DND-41 (cell line): Measurements from ENCODE around the gene MPL.

Experiments used
- ATAC-seq: fragments of 200-7000 bp; cut with Tn5 transposase; 3 replicates; pipeline ENCODE4 v1.9.1; 2021; ENCODE audit warnings: low read depth; ENCODE audit not compliant: insufficient read depth
- DNase-seq: peaks from one replicate; pipeline ENCODE4 v3.0.0-alpha.2; 2020
- H2AFZ ChIP-seq: 2 replicates; pipeline ENCODE4 v1.6.0; 2012; ENCODE audit warnings: low read depth, low read length
- H3K27ac ChIP-seq: 2 replicates; pipeline ENCODE4 v1.5.1; 2012; ENCODE audit warnings: low read length, inconsistent platforms
- H3K27me3 ChIP-seq: fragments of 200-600 bp; sonication (generic); 2 replicates; pipeline ENCODE4 v1.6.0; 2012; ENCODE audit warnings: low read length, mild to moderate bottlenecking, inconsistent platforms; ENCODE audit not compliant: insufficient read depth, poor library complexity
- H3K36me3 ChIP-seq: 2 replicates; pipeline ENCODE4 v1.5.1; 2012; ENCODE audit warnings: low read length, inconsistent platforms; ENCODE audit not compliant: insufficient read depth
- H3K4me1 ChIP-seq: 2 replicates; pipeline ENCODE4 v1.5.1; 2012; ENCODE audit warnings: mild to moderate bottlenecking, low read length; ENCODE audit not compliant: insufficient read depth
- H3K4me2 ChIP-seq: 2 replicates; pipeline ENCODE4 v1.6.0; 2012; ENCODE audit warnings: mild to moderate bottlenecking, moderate library complexity, low read length, inconsistent platforms; ENCODE audit not compliant: insufficient read depth
- H3K4me3 ChIP-seq, 2 experiments: fragments of 200-600 bp in 1 of 2; shearing (Covaris generic) in 1 of 2; 2 replicates each; pipeline ENCODE4 v1.5.1; 2012 to 2016; ENCODE audit warnings: inconsistent platforms in 2 of 2, low read length in 2 of 2, mild to moderate bottlenecking in 2 of 2, low read depth in 1 of 2, moderate library complexity in 1 of 2
- H3K79me2 ChIP-seq: 2 replicates; pipeline ENCODE4 v1.6.0; 2012; ENCODE audit warnings: low read length, inconsistent platforms; ENCODE audit not compliant: insufficient read depth
- H3K9ac ChIP-seq: 2 replicates; pipeline ENCODE4 v1.6.0; 2012; ENCODE audit warnings: low read depth, mild to moderate bottlenecking, inconsistent platforms, low read length, moderate library complexity
- H3K9me3 ChIP-seq: 2 replicates; pipeline ENCODE4 v1.5.1; 2012; ENCODE audit warnings: low read length, moderate library complexity, mild to moderate bottlenecking, inconsistent platforms; ENCODE audit not compliant: insufficient read depth, severe bottlenecking
- H4K20me1 ChIP-seq: 2 replicates; pipeline ENCODE4 v1.6.0; 2012; ENCODE audit warnings: low read length; ENCODE audit not compliant: insufficient read depth
- EZH2 ChIP-seq: IDR thresholded peaks from 3 replicates; pipeline ENCODE4 v1.6.1; 2012; ENCODE audit warnings: borderline replicate concordance, low read depth, mild to moderate bottlenecking, moderate library complexity, low read length, inconsistent platforms; ENCODE audit not compliant: severe bottlenecking
- TF ChIP-seq, protein P1 (sequence below): IDR thresholded peaks from 2 replicates; pipeline ENCODE4 v1.5.1; 2012; ENCODE audit warnings: borderline replicate concordance, low read length, moderate library complexity, mild to moderate bottlenecking; ENCODE audit not compliant: poor library complexity, severe bottlenecking; ENCODE audit errors: extremely low read depth

MPL gene

GRCh38 chr1:43382027-43382779 lies 44.6 kb downstream of the MPL start:
- TF ChIP-seq, protein P1, sequence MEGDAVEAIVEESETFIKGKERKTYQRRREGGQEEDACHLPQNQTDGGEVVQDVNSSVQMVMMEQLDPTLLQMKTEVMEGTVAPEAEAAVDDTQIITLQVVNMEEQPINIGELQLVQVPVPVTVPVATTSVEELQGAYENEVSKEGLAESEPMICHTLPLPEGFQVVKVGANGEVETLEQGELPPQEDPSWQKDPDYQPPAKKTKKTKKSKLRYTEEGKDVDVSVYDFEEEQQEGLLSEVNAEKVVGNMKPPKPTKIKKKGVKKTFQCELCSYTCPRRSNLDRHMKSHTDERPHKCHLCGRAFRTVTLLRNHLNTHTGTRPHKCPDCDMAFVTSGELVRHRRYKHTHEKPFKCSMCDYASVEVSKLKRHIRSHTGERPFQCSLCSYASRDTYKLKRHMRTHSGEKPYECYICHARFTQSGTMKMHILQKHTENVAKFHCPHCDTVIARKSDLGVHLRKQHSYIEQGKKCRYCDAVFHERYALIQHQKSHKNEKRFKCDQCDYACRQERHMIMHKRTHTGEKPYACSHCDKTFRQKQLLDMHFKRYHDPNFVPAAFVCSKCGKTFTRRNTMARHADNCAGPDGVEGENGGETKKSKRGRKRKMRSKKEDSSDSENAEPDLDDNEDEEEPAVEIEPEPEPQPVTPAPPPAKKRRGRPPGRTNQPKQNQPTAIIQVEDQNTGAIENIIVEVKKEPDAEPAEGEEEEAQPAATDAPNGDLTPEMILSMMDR, result no peak
- no peak for TF ChIP-seq EZH2
- Histone ChIP-seq H3K27ac (no peak overlapping the region), H2AFZ (no peak overlapping the region), H4K20me1 (0 out of 2 replicates have a peak, but pooled peaks cover 3% of the 10 kb centered on the region), H3K27me3 (no peaks in the 10 kb centered on the region), H3K36me3 (peaks cover 58% of the 10 kb centered on the region), H3K4me2 (no peak overlapping the region), H3K4me3 (no peak overlapping the region), H3K79me2 (no peaks in the 10 kb centered on the region), H3K9me3 (no peaks in the 10 kb centered on the region), H3K4me1 (no peaks in the 10 kb centered on the region), H3K9ac (no peak overlapping the region)
- DNase-seq (no peak), ATAC-seq (no peak)

DNA sequence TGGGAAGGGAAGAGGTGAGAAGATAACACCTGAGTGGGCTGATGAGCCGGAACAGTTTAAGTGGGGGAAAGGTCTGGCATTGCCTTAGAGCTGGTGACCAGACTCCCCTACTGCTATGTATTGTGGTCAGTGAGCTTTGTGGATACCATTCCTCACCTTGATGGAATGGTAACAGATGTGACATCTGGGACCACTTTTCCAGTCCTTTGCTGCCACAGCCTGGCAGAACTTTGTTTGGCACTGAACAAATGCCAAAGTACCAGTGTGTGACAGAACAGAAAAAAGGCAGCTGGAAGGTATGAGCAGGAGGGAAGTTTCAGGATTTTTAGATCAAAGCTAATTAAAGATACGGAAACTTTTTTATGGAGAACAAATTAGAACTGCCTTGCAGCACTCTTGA lies 45.8 kb downstream of the MPL start:
- Histone ChIP-seq H3K9me3 (no peaks in the 10 kb centered on the region), H3K36me3 (peaks cover 70% of the 10 kb centered on the region), H3K4me1 (peaks cover 10% of the 10 kb centered on the region), H4K20me1 (peaks cover 8% of the 10 kb centered on the region; the same call in 1 of the 2 replicates), H2AFZ (no peak overlapping the region), H3K9ac (no peak overlapping the region), H3K27me3 (no peaks in the 10 kb centered on the region), H3K4me2 (no peak overlapping the region), H3K27ac (no peak overlapping the region), H3K4me3 (no peak overlapping the region), H3K79me2 (peaks cover 11% of the 10 kb centered on the region)
- no peak for DNase-seq
- no peak for ATAC-seq
- TF ChIP-seq, protein P1, result peak; percentile 24
- no peak for TF ChIP-seq EZH2

- Histone ChIP-seq H3K4me2 (no peak overlapping the region), H3K4me1 (peaks cover 32% of the 10 kb centered on the region), H3K79me2 (peaks cover 43% of the 10 kb centered on the region), H2AFZ (no peak overlapping the region), H3K27ac (no peak overlapping the region), H3K9me3 (no peaks in the 10 kb centered on the region), H3K27me3 (no peaks in the 10 kb centered on the region), H3K9ac (no peak overlapping the region), H3K4me3 (no peak overlapping the region), H4K20me1 (peaks cover 12% of the 10 kb centered on the region; the same call in 1 of the 2 replicates), H3K36me3 (peaks cover 67% of the 10 kb centered on the region)
- no peak for ATAC-seq
- no peak for TF ChIP-seq EZH2
- TF ChIP-seq, protein P1, result no peak
- no peak for DNase-seq
These were observed 49.1 kb downstream of the MPL start for GRCh38 chr1:43386676-43387075.
